ENCODE measurements around the gene STARD7. TPM values are rescaled to one million over a fixed set of nuclear protein-coding genes. Genes with fewer than 3 reads are reported as not detected.

The STARD7 gene
- total and polyA plus RNA-seq, 2 experiments from 2014 or later: 72.2 to 222 TPM

GRCh38 chr2:96203130-96204028 is 5.2 kb downstream of the STARD7 start:
- no peak overlapping the region for H3K4me2 ChIP-seq
- H3K4me1 Mint-ChIP-seq: peaks cover 67% of the 10 kb centered on the region

More at GRCh38 chr2:96203130-96204028, 5.2 kb downstream of the STARD7 start:
- no peak overlapping the region for H3K27ac ChIP-seq (ENCODE audit: low read depth)
- H3K27me3 ChIP-seq (ENCODE audit: insufficient read depth): no peaks in the 10 kb centered on the region
- no peaks in the 10 kb centered on the region for H3K36me3 ChIP-seq (ENCODE audit: insufficient read depth)
- H3K4me3 ChIP-seq: no peak overlapping the region
- H3K4me1 ChIP-seq (ENCODE audit: insufficient read depth): peaks cover 47% of the 10 kb centered on the region
- Mint-ChIP-seq H3K4me3 (no peak overlapping the region), H3K9me3 (no peaks in the 10 kb centered on the region), H3K27ac (no peak overlapping the region), H3K36me3 (ENCODE audit: low read depth) (peaks cover 16% of the 10 kb centered on the region), H3K27me3 (ENCODE audit: insufficient read depth, low read depth, poor library complexity) (peaks cover 3% of the 10 kb centered on the region)
- TF ChIP-seq CTCF (conservative IDR thresholded peaks at IDR 0.05; ENCODE audit: low read depth in 2 of 2) (no peak), ZNF114 (CRISPR knock-in tag; IDR thresholded peaks at IDR 0.05) (no peak), JUNB (IDR thresholded peaks at IDR 0.05; ENCODE audit: unreplicated experiment) (no peak), CREB1 (CRISPR knock-in tag; IDR thresholded peaks at IDR 0.05; ENCODE audit: low read depth) (no peak), ZNF331 (CRISPR knock-in tag; IDR thresholded peaks at IDR 0.05; ENCODE audit: low read depth) (no peak), EZH2phosphoT487 (IDR thresholded peaks at IDR 0.05; ENCODE audit: unreplicated experiment) (no peak), NANOG (IDR thresholded peaks at IDR 0.05; ENCODE audit: borderline replicate concordance) (no peak), ETS1 (IDR thresholded peaks at IDR 0.05) (no peak), STAT1 (IDR thresholded peaks at IDR 0.05; ENCODE audit: unreplicated experiment) (no peak), EZH2 (IDR thresholded peaks at IDR 0.05; ENCODE audit: low read depth, unreplicated experiment) (no peak), POLR2AphosphoS5 (IDR thresholded peaks at IDR 0.05; ENCODE audit: low read depth) (no peak)
- TF ChIP-seq, protein P1, sequence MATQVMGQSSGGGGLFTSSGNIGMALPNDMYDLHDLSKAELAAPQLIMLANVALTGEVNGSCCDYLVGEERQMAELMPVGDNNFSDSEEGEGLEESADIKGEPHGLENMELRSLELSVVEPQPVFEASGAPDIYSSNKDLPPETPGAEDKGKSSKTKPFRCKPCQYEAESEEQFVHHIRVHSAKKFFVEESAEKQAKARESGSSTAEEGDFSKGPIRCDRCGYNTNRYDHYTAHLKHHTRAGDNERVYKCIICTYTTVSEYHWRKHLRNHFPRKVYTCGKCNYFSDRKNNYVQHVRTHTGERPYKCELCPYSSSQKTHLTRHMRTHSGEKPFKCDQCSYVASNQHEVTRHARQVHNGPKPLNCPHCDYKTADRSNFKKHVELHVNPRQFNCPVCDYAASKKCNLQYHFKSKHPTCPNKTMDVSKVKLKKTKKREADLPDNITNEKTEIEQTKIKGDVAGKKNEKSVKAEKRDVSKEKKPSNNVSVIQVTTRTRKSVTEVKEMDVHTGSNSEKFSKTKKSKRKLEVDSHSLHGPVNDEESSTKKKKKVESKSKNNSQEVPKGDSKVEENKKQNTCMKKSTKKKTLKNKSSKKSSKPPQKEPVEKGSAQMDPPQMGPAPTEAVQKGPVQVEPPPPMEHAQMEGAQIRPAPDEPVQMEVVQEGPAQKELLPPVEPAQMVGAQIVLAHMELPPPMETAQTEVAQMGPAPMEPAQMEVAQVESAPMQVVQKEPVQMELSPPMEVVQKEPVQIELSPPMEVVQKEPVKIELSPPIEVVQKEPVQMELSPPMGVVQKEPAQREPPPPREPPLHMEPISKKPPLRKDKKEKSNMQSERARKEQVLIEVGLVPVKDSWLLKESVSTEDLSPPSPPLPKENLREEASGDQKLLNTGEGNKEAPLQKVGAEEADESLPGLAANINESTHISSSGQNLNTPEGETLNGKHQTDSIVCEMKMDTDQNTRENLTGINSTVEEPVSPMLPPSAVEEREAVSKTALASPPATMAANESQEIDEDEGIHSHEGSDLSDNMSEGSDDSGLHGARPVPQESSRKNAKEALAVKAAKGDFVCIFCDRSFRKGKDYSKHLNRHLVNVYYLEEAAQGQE (IDR thresholded peaks at IDR 0.05; ENCODE audit: unreplicated experiment): no peak
- 0 out of 2 replicates have a peak, but pooled peaks cover 3% of the 10 kb centered on the region for H3F3A ChIP-seq (replicated peaks; ENCODE audit: low read depth)
- H2AFZ ChIP-seq: no peak overlapping the region
- H3K9me2 ChIP-seq (ENCODE audit: insufficient read depth): no peaks in the 10 kb centered on the region
- ATAC-seq: no peak
- no peak for DNase-seq (ENCODE audit: low spot score)
- peaks cover 83% of the 10 kb centered on the region for H4K20me1 ChIP-seq (replicated peaks; ENCODE audit: insufficient read depth)
- H3K79me2 ChIP-seq (replicated peaks; ENCODE audit: insufficient read depth): peaks cover 97% of the 10 kb centered on the region
